ENCODE results near the gene FCRL6. TPM values are rescaled to one million over a fixed set of nuclear protein-coding genes. Genes with fewer than 3 reads are reported as not detected.
A peak's percentile ranks its signal among the peaks of the same experiment; 100 is the strongest.

FCRL6 gene
- total and polyA plus RNA-seq, 5 donors from 2014 or later = 0.08 to 0.25 TPM; not detected in 3

DNA sequence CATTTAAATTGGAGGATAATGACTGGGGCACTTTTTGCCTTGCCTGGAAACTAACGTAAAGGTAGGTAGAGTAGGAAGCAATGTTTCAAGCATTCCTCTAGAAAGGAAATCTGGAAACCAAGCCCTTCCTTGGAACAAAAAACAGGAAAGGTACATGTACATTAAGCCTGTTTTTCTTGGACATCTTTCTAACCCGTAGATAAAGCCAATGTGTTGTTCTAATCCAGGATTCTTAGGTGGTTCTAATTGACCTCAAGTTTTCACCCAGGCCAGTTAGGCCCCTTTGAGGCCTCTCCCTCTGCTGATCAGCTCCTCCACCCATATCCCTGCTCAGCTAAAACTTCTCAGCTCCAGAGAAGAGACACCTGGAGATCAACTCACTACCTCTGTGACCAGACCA is 27.7 kb upstream of the FCRL6 start:
- peak overlapping the region in 1 of 4 donors; percentile 77 for H3K4me3 Mint-ChIP-seq
- peaks cover 14% of the 10 kb centered on the region for H3K27me3 ChIP-seq (ENCODE audit: control insufficient read depth, insufficient read depth, low read length)
- H3K4me3 ChIP-seq (ENCODE audit: low read depth, low read length) = no peak overlapping the region
- DNase-seq = no peak
- H3K27ac Mint-ChIP-seq = no peak overlapping the region
- H3K9me3 ChIP-seq (ENCODE audit: control insufficient read depth in 2 of 2, low read length in 2 of 2) = no peaks in the 10 kb centered on the region
- no peaks in the 10 kb centered on the region for H3K9me3 Mint-ChIP-seq
- no peaks in the 10 kb centered on the region for H3K36me3 Mint-ChIP-seq
- H3K27me3 Mint-ChIP-seq = peaks cover 24% of the 10 kb centered on the region
- H3K27ac ChIP-seq (ENCODE audit: insufficient read depth, low read length, poor library complexity, severe bottlenecking) = no peak overlapping the region
- no peak for ATAC-seq (ENCODE audit: low read depth in 2 of 2)
- no peaks in the 10 kb centered on the region for H3K4me1 ChIP-seq (ENCODE audit: control insufficient read depth, insufficient read depth, low read length, poor library complexity, severe bottlenecking)
- H3K4me1 Mint-ChIP-seq = peaks cover 0 to 5% (median 0%) of the 10 kb centered on the region in 4 donors
- H3K36me3 ChIP-seq (ENCODE audit: control insufficient read depth, insufficient read depth, low read length) = no peaks in the 10 kb centered on the region

- Histone ChIP-seq H3K9me3 (ENCODE audit: control insufficient read depth in 2 of 2, low read length in 2 of 2) (no peaks in the 10 kb centered on the region), H3K36me3 (ENCODE audit: control insufficient read depth, insufficient read depth, low read length) (no peaks in the 10 kb centered on the region), H3K4me3 (ENCODE audit: low read depth, low read length) (no peak overlapping the region), H3K27me3 (ENCODE audit: control insufficient read depth, insufficient read depth, low read length) (peaks cover 14% of the 10 kb centered on the region), H3K4me1 (ENCODE audit: control insufficient read depth, insufficient read depth, low read length, poor library complexity, severe bottlenecking) (peaks cover 6% of the 10 kb centered on the region), H3K27ac (ENCODE audit: insufficient read depth, low read length, poor library complexity, severe bottlenecking) (no peak overlapping the region)
- H3K36me3 Mint-ChIP-seq = no peaks in the 10 kb centered on the region
- peaks cover 0 to 17% (median 0%) of the 10 kb centered on the region in 4 donors for H3K4me1 Mint-ChIP-seq
- peaks cover 24% of the 10 kb centered on the region for H3K27me3 Mint-ChIP-seq
- H3K9me3 Mint-ChIP-seq = no peaks in the 10 kb centered on the region
- no peak overlapping the region for H3K27ac Mint-ChIP-seq
- DNase-seq (no peak), ATAC-seq (ENCODE audit: low read depth in 2 of 2) (no peak)
- no peak overlapping the region for H3K4me3 Mint-ChIP-seq
Observed at GRCh38 chr1:159775716-159776115, 26.4 kb upstream of the FCRL6 start.

GRCh38 chr1:159778266-159778665 is 23.9 kb upstream of the FCRL6 start:
- H3K27ac Mint-ChIP-seq = no peak overlapping the region
- Histone ChIP-seq H3K27ac (ENCODE audit: insufficient read depth, low read length, poor library complexity, severe bottlenecking) (no peak overlapping the region), H3K9me3 (ENCODE audit: control insufficient read depth in 2 of 2, low read length in 2 of 2) (no peaks in the 10 kb centered on the region), H3K27me3 (ENCODE audit: control insufficient read depth, insufficient read depth, low read length) (peaks cover 5% of the 10 kb centered on the region), H3K4me3 (ENCODE audit: low read depth, low read length) (no peak overlapping the region), H3K4me1 (ENCODE audit: control insufficient read depth, insufficient read depth, low read length, poor library complexity, severe bottlenecking) (peaks cover 11% of the 10 kb centered on the region), H3K36me3 (ENCODE audit: control insufficient read depth, insufficient read depth, low read length) (no peaks in the 10 kb centered on the region)
- peaks cover 17% of the 10 kb centered on the region for H3K27me3 Mint-ChIP-seq
- no peaks in the 10 kb centered on the region for H3K9me3 Mint-ChIP-seq
- DNase-seq (no peak), ATAC-seq (ENCODE audit: low read depth in 2 of 2) (no peak)
- H3K4me1 Mint-ChIP-seq = peaks cover 0 to 31% (median 5%) of the 10 kb centered on the region in 4 donors
- no peaks in the 10 kb centered on the region for H3K36me3 Mint-ChIP-seq
- peak overlapping the region in 1 of 4 donors; percentile 48 for H3K4me3 Mint-ChIP-seq

DNA sequence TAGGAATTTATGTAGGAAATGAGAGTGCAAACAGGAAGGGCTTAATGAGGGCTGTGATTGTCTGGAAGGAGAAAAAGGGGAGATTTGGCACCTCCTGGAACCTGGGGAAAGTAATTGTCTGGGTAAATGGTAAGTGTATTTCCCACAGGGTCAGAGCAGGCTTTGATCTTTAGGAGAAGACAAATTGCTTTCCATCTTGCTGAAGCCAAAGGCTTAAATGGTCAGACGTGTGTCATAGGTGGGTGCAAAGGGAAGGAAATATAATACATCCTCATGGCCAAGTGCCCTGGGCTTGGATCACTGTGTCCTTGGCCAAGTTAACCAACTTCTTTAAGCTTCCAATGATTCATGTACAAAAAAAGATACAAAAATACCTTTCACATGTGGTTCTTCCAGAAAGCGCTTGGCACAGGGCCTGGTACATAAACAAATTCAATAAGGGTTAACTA is 22.7 kb upstream of the FCRL6 start:
- peaks cover 0 to 32% (median 5%) of the 10 kb centered on the region in 4 donors for H3K4me1 Mint-ChIP-seq
- peak overlapping the region in 1 of 3 donors; percentile 52 for H3K27ac Mint-ChIP-seq
- peaks cover 11% of the 10 kb centered on the region for H3K4me1 ChIP-seq (ENCODE audit: control insufficient read depth, insufficient read depth, low read length, poor library complexity, severe bottlenecking)
- H3K27me3 ChIP-seq (ENCODE audit: control insufficient read depth, insufficient read depth, low read length) = peaks cover 5% of the 10 kb centered on the region
- H3K4me3 ChIP-seq (ENCODE audit: low read depth, low read length) = no peak overlapping the region
- ATAC-seq (ENCODE audit: low read depth in 2 of 2) (no peak), DNase-seq (no peak)
- no peaks in the 10 kb centered on the region for H3K36me3 ChIP-seq (ENCODE audit: control insufficient read depth, insufficient read depth, low read length)
- H3K9me3 ChIP-seq (ENCODE audit: control insufficient read depth in 2 of 2, low read length in 2 of 2) = no peaks in the 10 kb centered on the region
- peaks cover 12% of the 10 kb centered on the region for H3K27me3 Mint-ChIP-seq
- H3K4me3 Mint-ChIP-seq = peak overlapping the region; percentile 52 to 90 (median 85)
- no peaks in the 10 kb centered on the region for H3K36me3 Mint-ChIP-seq
- no peak overlapping the region for H3K27ac ChIP-seq (ENCODE audit: insufficient read depth, low read length, poor library complexity, severe bottlenecking)
- no peaks in the 10 kb centered on the region for H3K9me3 Mint-ChIP-seq

- Mint-ChIP-seq H3K9me3 (no peaks in the 10 kb centered on the region), H3K27me3 (peaks cover 1% of the 10 kb centered on the region), H3K27ac (peak within 1 kb of the TSS; percentile 7 to 91 (median 88)), H3K4me1 (peaks cover 0 to 33% (median 5%) of the 10 kb centered on the region in 4 donors), H3K36me3 (no peaks in the 10 kb centered on the region), H3K4me3 (peak within 1 kb of the TSS; percentile 90 to 92 (median 90))
- Histone ChIP-seq H3K36me3 (ENCODE audit: control insufficient read depth, insufficient read depth, low read length) (no peaks in the 10 kb centered on the region), H3K4me3 (ENCODE audit: low read depth, low read length) (peak within 1 kb of the TSS; percentile 88), H3K27me3 (ENCODE audit: control insufficient read depth, insufficient read depth, low read length) (peaks cover 4% of the 10 kb centered on the region), H3K9me3 (ENCODE audit: control insufficient read depth in 2 of 2, low read length in 2 of 2) (no peaks in the 10 kb centered on the region), H3K4me1 (ENCODE audit: control insufficient read depth, insufficient read depth, low read length, poor library complexity, severe bottlenecking) (peaks cover 11% of the 10 kb centered on the region), H3K27ac (ENCODE audit: insufficient read depth, low read length, poor library complexity, severe bottlenecking) (peak within 1 kb of the TSS; percentile 61)
- DNase-seq (peak; percentile 94 to 97 (median 94)), ATAC-seq (ENCODE audit: low read depth in 2 of 2) (peak; percentile 95 to 97)
Observed at GRCh38 chr1:159780583-159781582, 21.3 kb upstream of the FCRL6 start, which contains the start of gene DUSP23. DUSP23 (plus strand) TSS chr1:159780962; CDS start chr1:159781101, 139 bp downstream.

GRCh38 chr1:159781992-159782391 is 20.2 kb upstream of the FCRL6 start:
- H3K9me3 ChIP-seq (ENCODE audit: control insufficient read depth in 2 of 2, low read length in 2 of 2) = no peaks in the 10 kb centered on the region
- no peaks in the 10 kb centered on the region for H3K36me3 ChIP-seq (ENCODE audit: control insufficient read depth, insufficient read depth, low read length)
- H3K4me3 Mint-ChIP-seq = peak overlapping the region; percentile 83 to 92 (median 90)
- peak overlapping the region in 2 of 3 donors; percentile 77 to 91 for H3K27ac Mint-ChIP-seq
- H3K36me3 Mint-ChIP-seq = no peaks in the 10 kb centered on the region
- ATAC-seq (ENCODE audit: low read depth in 2 of 2) (no peak), DNase-seq (no peak)
- H3K27me3 Mint-ChIP-seq = no peaks in the 10 kb centered on the region
- no peaks in the 10 kb centered on the region for H3K9me3 Mint-ChIP-seq
- no peak overlapping the region for H3K27ac ChIP-seq (ENCODE audit: insufficient read depth, low read length, poor library complexity, severe bottlenecking)
- peak overlapping the region; percentile 66 for H3K4me3 ChIP-seq (ENCODE audit: low read depth, low read length)
- H3K4me1 Mint-ChIP-seq = peaks cover 0 to 33% (median 5%) of the 10 kb centered on the region in 4 donors
- H3K27me3 ChIP-seq (ENCODE audit: control insufficient read depth, insufficient read depth, low read length) = no peaks in the 10 kb centered on the region
- peaks cover 11% of the 10 kb centered on the region for H3K4me1 ChIP-seq (ENCODE audit: control insufficient read depth, insufficient read depth, low read length, poor library complexity, severe bottlenecking)

DNA sequence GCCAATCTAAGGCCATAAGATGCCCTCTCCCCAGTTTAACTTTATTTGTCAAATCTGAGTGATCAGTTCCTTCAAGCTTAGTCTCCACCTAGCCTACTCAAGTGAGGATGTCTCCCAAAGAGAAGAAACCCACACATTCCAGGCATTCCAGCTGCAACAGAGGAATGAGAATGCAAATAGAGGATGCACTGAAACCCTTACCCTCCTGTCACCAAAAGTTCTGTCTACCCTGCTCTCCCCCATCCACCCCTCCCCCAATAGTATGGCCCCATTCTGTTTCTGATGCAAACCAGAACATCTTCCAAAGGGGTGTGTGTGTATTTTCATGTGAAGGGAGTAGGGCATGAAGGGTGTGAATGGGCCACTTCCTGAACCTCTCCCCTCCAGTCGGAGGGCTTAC is 18.4 kb upstream of the FCRL6 start:
- H3K4me3 ChIP-seq (ENCODE audit: low read depth, low read length) = no peak overlapping the region
- Mint-ChIP-seq H3K36me3 (no peaks in the 10 kb centered on the region), H3K27me3 (peaks cover 5% of the 10 kb centered on the region), H3K27ac (no peak overlapping the region), H3K9me3 (no peaks in the 10 kb centered on the region), H3K4me3 (no peak overlapping the region), H3K4me1 (peaks cover 0 to 33% (median 5%) of the 10 kb centered on the region in 4 donors)
- DNase-seq (no peak), ATAC-seq (ENCODE audit: low read depth in 2 of 2) (no peak)
- no peak overlapping the region for H3K27ac ChIP-seq (ENCODE audit: insufficient read depth, low read length, poor library complexity, severe bottlenecking)
- no peaks in the 10 kb centered on the region for H3K9me3 ChIP-seq (ENCODE audit: control insufficient read depth in 2 of 2, low read length in 2 of 2)
- H3K4me1 ChIP-seq (ENCODE audit: control insufficient read depth, insufficient read depth, low read length, poor library complexity, severe bottlenecking) = peaks cover 11% of the 10 kb centered on the region
- no peaks in the 10 kb centered on the region for H3K27me3 ChIP-seq (ENCODE audit: control insufficient read depth, insufficient read depth, low read length)
- no peaks in the 10 kb centered on the region for H3K36me3 ChIP-seq (ENCODE audit: control insufficient read depth, insufficient read depth, low read length)
